Fibroblast of pulmonary artery (primary cell): ENCODE measurements around the gene SH3GL2.

Experiments
- DNase-seq: peaks from one replicate; pipeline ENCODE4 v3.0.0-alpha.2; 2010; ENCODE audit warnings: low read depth
- H3K4me3 ChIP-seq: replicated peaks from 2 replicates; pipeline ENCODE4 v1.5.1; 2011; ENCODE audit warnings: low read depth, mild to moderate bottlenecking, control low read depth, low read length, moderate library complexity
- CTCF ChIP-seq: IDR thresholded peaks from 2 replicates; pipeline ENCODE4 v1.5.1; 2011; ENCODE audit warnings: mild to moderate bottlenecking, control low read depth, low read length, inconsistent platforms; ENCODE audit errors: missing control alignments

Gene SH3GL2

GRCh38 chr9:17669206-17669605 lies 90.3 kb downstream of the SH3GL2 start:
- no peak overlapping the region for H3K4me3 ChIP-seq
- no peak for DNase-seq
- TF ChIP-seq CTCF = no peak

GRCh38 chr9:17682684-17683083 lies 103.8 kb downstream of the SH3GL2 start:
- H3K4me3 ChIP-seq = no peak overlapping the region
- DNase-seq = no peak
- no peak for TF ChIP-seq CTCF

- TF ChIP-seq CTCF = no peak
- DNase-seq = no peak
- no peak overlapping the region for H3K4me3 ChIP-seq
These were observed 110.0 kb downstream of the SH3GL2 start for GRCh38 chr9:17688834-17689233.

GRCh38 chr9:17694336-17694735 lies 115.5 kb downstream of the SH3GL2 start:
- DNase-seq = no peak
- no peak overlapping the region for H3K4me3 ChIP-seq
- no peak for TF ChIP-seq CTCF

- no peak overlapping the region for H3K4me3 ChIP-seq
- no peak for TF ChIP-seq CTCF
These were observed 116.6 kb downstream of the SH3GL2 start for GRCh38 chr9:17695482-17695881.

GRCh38 chr9:17699615-17700330 lies 120.9 kb downstream of the SH3GL2 start:
- H3K4me3 ChIP-seq = no peak overlapping the region
- no peak for DNase-seq
- no peak for TF ChIP-seq CTCF

More at GRCh38 chr9:17695482-17695881, 116.6 kb downstream of the SH3GL2 start:
- no peak for DNase-seq

GRCh38 chr9:17706347-17706746 lies 127.5 kb downstream of the SH3GL2 start:
- no peak for DNase-seq
- H3K4me3 ChIP-seq = no peak overlapping the region
- TF ChIP-seq CTCF = no peak
